ENCODE data around the gene PPM1H. TPM values are rescaled to one million over a fixed set of nuclear protein-coding genes. Genes with fewer than 3 reads are reported as not detected.

The PPM1H gene
- total RNA-seq, 1 donor from 2014 or later, result 21.6 TPM

GRCh38 chr12:62689042-62689839, 245.7 kb downstream of the PPM1H start:
- no peaks in the 10 kb centered on the region for H3K27me3 ChIP-seq (ENCODE audit: control insufficient read depth, insufficient read depth, low read length)
- TF ChIP-seq CTCF (IDR thresholded peaks at IDR 0.05; ENCODE audit: insufficient read depth, low read length, poor library complexity, severe bottlenecking), result no peak
- DNase-seq (ENCODE audit: low read depth), result no peak
- H3K36me3 ChIP-seq (ENCODE audit: control insufficient read depth, insufficient read depth, low read length), result no peaks in the 10 kb centered on the region
- no peak overlapping the region for H3K4me3 ChIP-seq (ENCODE audit: low read depth, low read length)

GRCh38 chr12:62686938-62687337, 248.0 kb downstream of the PPM1H start:
- no peaks in the 10 kb centered on the region for H3K36me3 ChIP-seq (ENCODE audit: control insufficient read depth, insufficient read depth, low read length)
- TF ChIP-seq CTCF (IDR thresholded peaks at IDR 0.05; ENCODE audit: insufficient read depth, low read length, poor library complexity, severe bottlenecking), result no peak
- no peak for DNase-seq (ENCODE audit: low read depth)
- H3K4me3 ChIP-seq (ENCODE audit: low read depth, low read length), result no peak overlapping the region
- no peaks in the 10 kb centered on the region for H3K27me3 ChIP-seq (ENCODE audit: control insufficient read depth, insufficient read depth, low read length)

DNA sequence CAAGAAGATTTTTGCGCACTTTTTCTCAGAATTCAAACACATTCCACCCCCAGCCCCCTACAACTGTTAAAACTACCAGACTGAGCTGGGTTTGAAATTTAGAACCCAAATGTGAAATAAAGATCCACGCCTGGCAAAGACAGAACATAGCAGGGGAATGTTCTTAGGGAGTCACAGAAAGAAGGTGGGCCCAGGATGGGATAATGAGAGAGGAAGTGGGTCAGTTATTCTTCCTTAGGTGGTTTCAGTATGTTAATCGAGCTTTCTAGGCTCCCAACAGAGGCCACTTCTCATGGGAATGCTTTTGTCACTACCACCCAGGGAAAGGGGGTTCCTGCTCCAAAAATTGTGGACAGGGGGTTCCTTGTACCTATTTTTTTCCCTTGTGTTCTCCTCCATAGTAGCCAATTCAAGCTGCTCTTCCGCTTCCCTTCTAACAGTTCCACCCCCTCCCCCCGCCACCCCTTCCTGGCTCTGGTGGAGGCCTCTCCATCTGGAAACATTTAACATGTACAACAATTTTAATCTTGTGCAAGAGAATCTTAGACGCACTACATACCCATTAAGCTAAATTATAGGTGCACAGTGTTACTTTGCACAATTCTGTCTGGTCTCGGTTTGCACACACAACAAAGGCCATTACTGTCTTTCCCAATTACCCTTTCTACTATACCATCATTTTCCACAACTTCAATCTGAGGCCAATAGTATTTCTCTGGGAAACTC, 250.2 kb downstream of the PPM1H start:
- DNase-seq (ENCODE audit: low read depth), result no peak
- no peak for TF ChIP-seq CTCF (IDR thresholded peaks at IDR 0.05; ENCODE audit: insufficient read depth, low read length, poor library complexity, severe bottlenecking)
- no peaks in the 10 kb centered on the region for H3K27me3 ChIP-seq (ENCODE audit: control insufficient read depth, insufficient read depth, low read length)
- no peak overlapping the region for H3K4me3 ChIP-seq (ENCODE audit: low read depth, low read length)
- no peaks in the 10 kb centered on the region for H3K36me3 ChIP-seq (ENCODE audit: control insufficient read depth, insufficient read depth, low read length)

DNA sequence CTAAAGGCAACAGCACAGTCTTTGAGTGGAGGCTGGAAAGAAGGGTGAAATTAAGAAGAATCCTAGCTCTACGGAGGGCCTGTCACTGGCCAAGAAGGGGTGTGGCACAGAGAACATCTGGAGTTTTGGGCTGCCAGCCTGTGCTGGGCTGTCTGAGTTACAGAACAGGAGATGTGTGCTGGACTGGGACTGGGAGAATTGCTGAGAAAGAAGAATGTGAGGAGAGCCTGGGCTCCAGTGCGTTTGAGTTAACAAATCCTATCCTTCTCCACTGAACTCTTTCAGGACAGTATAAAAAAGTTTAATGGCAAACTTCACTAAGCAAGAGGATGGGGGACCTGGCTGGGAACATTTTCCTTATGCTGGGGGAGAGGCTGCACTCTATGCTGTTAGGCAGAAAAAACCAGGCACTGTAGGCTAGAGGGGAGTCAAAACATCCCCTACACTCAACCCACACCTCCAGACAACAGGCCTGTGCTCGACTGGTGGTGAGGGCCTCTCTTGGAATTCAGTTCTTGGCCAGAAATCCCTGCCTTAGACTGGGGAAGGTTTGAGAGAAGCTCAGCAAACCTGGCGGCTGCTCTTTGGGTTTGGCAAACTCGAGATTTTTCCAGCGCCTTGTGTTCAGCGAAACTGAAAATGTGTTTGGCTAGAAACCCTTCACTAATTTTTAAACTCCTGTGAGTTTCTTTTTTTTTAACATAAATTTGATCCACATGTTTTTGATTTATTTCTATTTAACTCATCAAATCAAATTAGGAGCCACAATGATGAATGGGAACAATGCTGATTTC, 251.0 kb downstream of the PPM1H start:
- H3K4me3 ChIP-seq (ENCODE audit: low read depth, low read length), result no peak overlapping the region
- no peaks in the 10 kb centered on the region for H3K36me3 ChIP-seq (ENCODE audit: control insufficient read depth, insufficient read depth, low read length)
- TF ChIP-seq CTCF (IDR thresholded peaks at IDR 0.05; ENCODE audit: insufficient read depth, low read length, poor library complexity, severe bottlenecking), result no peak
- DNase-seq (ENCODE audit: low read depth), result no peak
- H3K27me3 ChIP-seq (ENCODE audit: control insufficient read depth, insufficient read depth, low read length), result no peaks in the 10 kb centered on the region

DNA sequence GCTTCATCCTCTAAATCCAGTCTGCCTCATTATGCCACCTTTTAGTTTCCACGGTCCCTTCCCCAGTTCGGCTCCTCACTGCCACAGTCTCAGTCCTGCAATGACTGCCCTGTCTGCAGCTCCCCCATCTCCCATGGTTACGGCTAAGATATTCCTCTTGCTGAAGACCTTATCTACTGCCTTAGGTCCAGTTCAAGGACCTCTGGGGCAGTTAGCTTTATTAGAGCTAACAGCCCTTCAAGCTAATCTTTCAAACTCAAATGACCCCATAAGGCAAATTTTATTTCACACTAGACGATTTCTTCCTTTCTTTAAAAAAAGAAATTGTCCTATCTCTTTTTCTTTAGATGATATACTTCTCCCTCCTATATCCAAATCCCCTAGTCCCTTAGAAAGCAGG, 253.6 kb downstream of the PPM1H start:
- DNase-seq (ENCODE audit: low read depth), result no peak
- TF ChIP-seq CTCF (IDR thresholded peaks at IDR 0.05; ENCODE audit: insufficient read depth, low read length, poor library complexity, severe bottlenecking), result no peak
- Histone ChIP-seq H3K36me3 (ENCODE audit: control insufficient read depth, insufficient read depth, low read length) (no peaks in the 10 kb centered on the region), H3K4me3 (ENCODE audit: low read depth, low read length) (no peak overlapping the region), H3K27me3 (ENCODE audit: control insufficient read depth, insufficient read depth, low read length) (no peaks in the 10 kb centered on the region)

Data from kidney epithelial cell (primary cell).